ENCODE data around the gene RASGEF1C.

RASGEF1C gene

DNA sequence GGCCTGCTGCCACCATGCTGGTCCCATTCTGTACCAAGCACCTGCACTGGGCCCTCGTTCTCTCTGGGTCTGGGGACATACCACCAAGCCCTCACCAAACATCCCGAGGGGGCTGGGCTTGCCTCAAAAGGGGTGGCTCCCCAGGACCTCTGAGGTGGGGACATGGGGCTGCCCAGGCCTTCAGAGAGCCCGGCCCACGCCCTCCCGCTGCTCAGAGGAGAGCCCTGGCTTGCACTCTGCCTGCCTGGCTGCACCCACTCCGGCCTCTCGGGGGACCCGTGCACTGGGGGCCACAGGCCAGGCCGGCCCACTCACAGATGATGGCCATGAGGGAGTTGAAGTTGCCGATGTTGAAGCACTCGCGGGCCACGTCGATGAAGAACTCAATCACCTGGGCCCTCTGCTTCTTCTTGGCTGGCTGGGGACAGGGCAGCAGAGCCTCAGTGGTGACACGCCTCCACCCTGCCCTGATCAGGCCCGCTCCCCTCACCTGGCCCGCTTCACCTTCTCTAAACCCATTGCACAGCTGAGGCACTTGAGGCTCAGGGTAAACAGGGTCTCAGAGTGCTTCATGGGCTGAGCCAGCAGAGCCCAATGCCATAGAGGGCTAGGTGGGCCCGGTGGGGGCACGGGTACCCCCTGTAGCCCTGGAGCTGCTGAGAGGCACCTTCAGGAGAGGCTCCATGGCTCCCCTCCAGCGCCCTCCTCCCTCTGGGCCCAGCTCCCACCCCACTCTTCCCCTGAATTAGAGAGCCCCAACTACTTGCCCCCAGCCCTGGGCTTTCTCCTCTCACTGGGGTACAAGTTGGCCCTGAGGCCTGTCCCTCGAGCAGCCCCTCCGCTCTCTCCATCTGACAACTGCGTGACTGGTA lies 89.7 kb downstream of the RASGEF1C start:
- no peak for DNase-seq (ENCODE audit: low read depth in 2 of 2)

DNA sequence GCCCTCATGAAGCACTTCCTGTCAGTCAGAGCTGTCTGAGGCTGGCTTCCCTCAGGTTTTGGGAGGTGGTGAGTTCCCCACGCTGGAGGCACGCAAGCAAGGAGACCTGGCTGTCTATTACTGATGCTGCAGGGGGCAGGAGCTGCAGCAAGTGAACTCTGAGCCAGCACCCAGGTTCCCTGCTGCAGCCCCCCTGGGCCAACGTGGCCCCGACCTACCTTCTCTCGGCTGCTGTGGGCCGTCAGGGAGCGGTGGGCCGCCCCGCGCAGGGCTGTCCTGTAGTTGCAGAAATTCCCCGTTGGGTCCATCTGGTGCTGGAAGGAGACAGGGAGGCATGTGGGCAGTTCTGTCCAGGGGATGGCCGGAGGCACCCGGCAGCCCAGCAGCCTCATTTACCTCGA lies 90.6 kb downstream of the RASGEF1C start:
- DNase-seq (ENCODE audit: low read depth in 2 of 2) = no peak

DNA sequence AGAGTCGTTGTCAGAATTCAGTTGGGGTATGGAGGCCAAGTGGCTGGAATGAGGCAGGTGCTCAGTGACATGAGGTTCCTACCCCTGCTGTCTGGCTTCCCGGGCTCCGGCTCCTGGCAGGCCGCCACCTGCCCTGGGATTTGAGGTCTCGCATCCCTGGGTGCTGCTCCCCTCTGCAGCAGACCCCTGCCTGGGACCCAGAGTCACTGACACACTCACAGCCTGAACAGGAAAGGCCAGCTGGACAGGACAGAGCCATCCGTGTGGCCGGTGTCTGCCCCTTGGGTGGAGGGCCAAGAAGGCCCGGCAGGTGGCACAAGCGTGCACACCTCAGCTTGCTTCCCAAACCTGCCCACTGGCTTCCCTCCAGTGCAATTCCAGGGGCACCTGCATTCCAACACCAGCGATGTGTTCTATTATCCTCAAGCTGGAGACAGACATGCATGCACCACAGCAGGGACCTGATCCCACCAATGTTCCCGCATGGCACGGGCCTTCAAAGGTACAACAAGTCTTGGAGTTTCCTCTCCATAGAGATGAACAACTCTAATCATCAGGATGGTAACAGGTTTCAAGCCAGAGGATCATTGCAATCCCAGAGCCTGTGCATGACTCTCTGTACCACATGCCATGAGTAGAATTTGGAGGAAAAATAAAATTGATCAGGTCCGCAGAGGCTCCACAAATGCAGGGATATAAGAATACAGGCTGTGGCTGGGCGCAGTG lies 91.8 kb downstream of the RASGEF1C start:
- no peak for DNase-seq (ENCODE audit: low read depth in 2 of 2)

DNA sequence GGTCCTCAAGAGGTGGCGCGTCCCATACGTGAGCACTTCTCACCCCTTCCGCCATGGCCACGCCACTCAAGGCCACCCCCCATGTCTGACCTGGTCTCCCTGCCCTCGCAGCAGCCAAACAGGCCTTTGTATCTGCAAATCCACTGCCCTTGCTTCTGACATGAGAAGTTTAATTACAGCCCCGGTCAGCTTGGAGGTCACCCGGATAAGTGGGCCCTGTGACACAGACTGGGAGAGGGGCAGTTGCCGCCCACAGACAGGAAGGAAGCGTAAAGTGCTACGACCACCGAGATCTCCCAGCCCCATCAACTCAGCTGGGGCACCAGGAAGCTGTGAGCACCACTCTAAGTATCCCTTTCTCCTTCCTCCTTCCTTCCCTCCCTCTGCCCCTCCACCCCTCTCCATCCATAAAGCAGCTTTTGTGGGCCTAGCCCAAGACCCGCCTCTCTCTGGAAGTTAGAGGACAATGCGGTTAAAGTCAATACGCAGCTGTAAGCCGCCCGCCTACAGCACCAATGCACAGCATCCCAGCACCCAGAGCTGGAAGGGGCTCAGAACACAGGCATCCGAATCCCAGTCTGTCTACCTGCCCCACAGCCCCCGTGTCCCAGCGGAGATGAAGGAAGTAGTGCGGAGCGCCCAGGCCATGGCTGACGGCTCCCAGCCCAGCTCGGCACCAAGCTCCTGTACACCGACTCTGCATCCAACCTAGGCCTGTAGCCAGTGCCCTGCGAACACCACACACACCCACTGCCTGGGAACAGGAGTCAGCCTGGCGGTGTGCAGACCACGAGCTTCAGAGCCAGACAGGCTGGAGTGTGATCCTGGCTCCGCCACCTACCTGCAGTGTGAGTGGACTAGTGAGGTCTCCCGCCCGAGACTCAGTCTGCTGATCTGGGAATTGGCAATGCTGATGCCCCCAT lies 92.7 kb downstream of the RASGEF1C start:
- no peak for DNase-seq (ENCODE audit: low read depth in 2 of 2)

DNA sequence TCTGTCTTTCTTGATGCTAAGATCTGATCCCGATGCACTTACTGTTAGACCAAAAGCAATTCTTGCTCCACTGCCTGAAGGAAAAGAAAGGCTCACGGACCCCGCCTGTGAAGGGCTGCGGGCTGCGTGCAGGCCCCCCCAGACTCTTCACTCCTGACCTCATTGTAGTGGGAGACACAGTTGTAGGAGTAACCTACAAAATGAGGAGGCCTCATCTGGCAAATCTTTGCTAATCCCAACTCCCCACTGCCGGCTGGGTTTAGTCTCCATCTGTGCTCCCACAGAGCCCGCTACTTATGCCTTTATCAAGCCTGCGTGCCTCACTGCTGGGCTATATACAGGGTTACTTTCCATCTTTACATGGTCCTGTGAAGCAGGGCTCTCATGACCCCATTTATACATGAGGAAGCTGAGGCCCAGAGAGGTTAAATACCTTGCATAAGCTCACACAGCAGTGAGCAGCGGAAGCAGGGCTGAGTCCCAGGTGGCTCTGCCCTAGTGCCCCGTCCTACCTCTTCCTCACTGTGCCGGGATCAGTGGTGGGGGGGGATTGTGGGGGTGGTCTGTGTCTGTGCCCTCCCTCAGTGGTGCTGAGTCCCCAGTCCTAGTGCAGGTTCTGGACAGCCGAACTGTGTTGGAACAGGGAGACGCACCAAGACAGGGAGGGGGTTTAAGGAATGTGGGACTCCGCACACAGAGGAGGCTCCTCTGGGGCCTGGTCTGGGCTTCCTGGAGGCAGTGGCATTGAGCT lies 93.5 kb downstream of the RASGEF1C start:
- no peak for DNase-seq (ENCODE audit: low read depth in 2 of 2)

DNA sequence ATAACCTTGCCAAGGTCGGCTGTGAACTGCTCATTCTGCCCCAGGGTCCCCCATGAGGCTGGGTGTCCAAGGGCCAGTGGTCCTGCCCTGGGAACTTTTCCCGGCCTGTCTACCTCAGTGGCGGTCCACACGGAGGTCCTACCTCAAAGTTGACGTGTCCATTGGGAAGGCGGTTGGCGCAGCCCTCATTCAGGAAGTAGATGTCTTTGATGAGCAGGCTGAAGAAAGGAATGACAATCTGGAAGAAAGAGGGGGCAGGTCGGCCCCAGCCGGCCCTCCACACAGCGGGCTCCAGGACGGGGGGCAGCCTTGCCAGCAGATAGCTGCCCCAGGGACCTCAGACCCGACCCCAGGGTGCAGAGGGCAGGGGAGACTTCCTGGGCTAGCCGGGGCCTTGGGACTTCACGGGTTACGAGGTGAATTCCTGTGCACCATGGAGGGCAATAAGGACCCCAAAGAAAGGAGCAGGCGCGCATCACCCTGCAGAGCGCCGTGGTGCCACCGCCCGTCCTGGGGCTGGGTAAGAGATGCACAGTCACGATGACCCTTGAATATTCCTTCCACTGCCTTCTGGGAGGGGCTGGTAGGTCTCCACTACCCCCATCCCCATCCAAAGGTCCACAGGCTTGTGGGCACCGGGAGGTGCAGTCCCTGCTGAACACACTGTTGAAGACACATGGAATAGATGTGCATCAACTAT lies 94.6 kb downstream of the RASGEF1C start:
- DNase-seq (ENCODE audit: low read depth in 2 of 2) = no peak

DNA sequence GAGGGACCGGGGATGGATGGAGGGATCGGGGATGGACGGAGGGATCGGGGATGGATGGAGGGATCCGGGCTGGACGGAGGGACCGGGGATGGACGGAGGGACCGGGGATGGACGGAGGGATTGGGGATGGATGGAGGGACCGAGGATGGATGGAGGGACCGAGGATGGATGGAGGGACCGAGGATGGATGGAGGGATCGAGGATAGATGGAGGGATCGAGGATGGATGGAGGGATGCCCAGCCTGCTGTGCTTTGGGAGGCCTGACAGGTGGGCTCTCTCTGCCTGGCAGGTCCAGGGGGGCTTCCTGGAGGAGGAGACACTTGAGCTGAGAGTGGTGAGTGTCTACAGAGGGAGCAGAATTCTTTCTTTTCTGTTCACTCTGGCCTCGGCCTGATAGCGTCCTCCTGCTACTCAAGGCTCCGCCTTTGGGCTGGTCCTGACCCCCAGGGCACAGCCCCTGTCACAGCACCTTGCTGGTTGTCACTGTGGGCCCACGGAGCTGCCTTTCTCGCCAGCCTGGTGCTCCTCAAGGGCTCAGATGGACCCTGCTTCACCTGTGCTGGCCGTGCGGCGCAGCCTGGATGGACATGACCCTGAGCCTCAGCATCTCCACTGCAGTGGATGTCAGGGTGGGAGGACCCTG lies 95.2 kb downstream of the RASGEF1C start:
- no peak for DNase-seq (ENCODE audit: low read depth in 2 of 2)

DNA sequence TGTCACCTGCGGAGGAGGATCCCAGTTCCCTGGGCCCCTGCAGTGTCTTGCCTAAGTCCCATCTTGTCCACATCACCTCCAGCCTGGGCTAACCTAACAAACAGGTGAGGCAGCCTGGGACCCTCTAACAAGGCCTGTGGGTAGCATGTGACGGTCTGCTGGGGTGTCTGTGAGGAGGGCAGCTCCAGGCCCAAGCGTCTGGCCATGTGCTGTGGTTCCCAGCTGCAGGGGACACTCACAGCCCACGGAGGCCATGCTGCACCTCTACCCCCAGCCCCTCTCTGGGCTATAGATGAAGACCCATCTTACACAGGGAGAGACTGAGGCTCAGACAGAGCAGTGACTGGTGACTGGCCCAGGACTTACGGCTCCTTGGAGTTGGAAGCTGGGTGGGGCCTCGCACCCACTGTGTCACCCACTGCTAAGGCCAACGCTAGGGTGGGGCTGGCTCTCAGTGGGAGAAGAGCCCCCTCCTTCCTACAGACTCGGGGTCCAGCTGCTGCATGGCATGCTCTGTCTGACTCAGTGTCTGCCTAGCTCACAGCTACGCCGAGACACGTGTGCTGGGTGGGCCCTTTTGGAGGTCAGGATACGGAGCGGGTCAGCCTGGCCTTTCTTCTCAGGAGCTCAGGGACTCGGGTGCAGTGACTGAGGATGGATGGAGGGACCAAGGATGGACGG lies 96.7 kb downstream of the RASGEF1C start:
- DNase-seq (ENCODE audit: low read depth in 2 of 2) = no peak

DNA sequence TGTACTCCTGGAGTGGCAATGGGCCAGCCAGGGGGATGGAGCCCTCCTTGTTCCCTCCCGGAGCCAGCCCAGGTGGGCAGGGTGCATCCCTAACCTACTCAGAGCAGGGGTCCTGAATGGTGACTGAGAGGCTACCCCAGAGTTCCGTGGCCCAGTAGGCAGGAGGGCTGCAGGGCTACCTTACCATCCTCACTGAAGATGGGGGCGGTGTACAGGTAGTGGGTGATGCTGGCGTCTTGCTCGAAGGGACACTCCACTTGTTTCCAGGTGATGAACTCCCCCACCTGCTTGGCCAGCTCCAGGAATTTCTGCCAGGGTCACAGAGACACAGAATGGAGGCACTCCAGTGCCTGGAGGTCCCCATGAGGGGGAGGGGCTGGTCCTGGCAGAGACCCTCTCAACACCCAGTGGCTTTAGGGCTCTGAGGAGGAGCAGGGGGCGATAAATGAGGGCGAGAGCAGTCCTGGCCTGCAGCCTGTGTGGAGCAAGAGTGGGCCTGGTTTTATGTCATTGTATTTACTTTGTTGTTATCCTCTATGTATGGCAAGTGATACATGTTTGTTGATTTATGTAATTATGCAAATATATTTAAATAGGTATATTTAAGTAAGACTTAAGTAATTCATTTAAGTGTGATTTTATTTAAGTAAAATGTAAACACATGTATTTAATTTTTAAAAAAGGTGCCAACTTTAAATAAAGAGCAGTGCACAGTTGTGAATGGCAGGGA lies 97.6 kb downstream of the RASGEF1C start:
- DNase-seq (ENCODE audit: low read depth in 2 of 2) = no peak

DNA sequence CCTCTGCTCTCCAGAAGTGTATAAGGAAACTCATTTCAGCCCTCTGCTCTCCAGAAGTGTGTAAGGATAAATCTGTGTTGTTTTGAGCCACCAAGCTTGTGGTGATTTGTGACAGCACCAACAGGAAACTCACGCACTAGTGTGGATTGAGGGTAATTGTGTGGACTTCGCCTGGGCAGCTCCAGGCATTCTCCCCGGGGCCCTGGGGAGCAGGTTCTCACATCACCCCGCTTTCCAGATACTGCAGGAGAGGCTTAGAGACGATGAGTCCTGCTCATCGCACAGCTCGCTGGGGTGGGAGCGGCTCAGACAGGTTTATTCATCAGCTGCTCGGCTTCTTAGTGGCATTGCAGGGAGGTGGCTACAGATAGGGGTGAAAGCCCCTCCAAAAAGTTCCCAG lies 99.1 kb downstream of the RASGEF1C start:
- no peak for DNase-seq (ENCODE audit: low read depth in 2 of 2)

DNA sequence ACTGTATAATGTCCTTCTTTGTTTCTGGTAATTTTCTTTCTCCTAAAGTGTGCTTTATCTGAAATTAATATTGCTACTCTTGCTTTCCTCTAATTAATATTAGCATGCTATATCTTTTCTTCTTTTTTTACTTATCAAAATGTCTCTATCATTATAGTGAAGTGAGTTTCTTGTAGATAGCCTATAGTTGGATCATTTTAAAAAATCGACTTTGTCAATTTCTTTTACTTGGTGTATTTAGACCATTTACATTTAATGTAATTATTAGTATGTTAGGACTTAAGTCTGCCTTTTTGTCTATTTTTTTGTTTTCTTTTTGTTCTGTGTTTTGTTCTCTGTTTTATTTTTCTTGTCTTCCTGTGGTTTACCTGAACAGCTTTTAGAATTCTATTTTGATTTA lies 102.0 kb downstream of the RASGEF1C start:
- DNase-seq (ENCODE audit: low read depth in 2 of 2) = no peak

DNA sequence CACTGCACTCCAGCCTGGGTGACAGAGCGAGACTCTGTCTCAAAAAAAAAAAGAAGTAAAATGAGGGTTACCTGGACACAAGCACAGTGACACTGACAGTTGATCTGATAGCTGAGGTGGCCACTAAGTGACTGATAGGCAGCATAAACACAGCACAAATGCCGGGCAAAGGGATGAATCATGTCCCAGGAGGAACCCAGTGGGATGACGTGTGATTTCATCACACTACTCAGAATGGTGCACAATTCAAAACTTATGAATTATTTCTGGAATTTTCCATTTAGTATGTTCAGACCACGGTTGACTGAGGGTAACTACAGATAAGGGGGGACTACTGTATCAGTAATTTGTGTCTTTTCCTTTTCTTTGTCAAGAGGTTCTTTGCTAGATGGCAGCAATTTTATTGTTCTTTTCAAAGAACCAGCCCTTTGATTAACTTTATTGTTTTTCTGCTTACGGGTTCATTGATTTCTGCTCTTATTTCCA lies 103.1 kb downstream of the RASGEF1C start:
- DNase-seq (ENCODE audit: low read depth in 2 of 2) = no peak

DNA sequence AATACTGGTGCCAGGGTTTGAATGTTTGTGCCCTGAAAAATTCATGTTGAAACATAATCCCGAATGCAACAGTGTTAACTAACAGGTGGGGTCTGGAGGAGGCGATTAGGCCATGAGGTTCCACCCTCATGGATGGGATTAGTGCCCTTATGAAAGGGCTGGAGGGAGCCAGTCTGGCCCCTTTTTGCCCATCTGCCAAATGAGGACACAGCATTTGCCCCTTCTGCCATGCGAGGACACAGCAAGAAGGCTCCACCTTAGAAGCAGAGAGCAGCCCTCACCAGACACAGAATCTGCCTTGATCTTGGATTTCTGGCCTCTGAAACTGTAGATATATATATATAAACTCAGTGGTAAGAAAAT lies 104.9 kb downstream of the RASGEF1C start:
- no peak for DNase-seq (ENCODE audit: low read depth in 2 of 2)

DNA sequence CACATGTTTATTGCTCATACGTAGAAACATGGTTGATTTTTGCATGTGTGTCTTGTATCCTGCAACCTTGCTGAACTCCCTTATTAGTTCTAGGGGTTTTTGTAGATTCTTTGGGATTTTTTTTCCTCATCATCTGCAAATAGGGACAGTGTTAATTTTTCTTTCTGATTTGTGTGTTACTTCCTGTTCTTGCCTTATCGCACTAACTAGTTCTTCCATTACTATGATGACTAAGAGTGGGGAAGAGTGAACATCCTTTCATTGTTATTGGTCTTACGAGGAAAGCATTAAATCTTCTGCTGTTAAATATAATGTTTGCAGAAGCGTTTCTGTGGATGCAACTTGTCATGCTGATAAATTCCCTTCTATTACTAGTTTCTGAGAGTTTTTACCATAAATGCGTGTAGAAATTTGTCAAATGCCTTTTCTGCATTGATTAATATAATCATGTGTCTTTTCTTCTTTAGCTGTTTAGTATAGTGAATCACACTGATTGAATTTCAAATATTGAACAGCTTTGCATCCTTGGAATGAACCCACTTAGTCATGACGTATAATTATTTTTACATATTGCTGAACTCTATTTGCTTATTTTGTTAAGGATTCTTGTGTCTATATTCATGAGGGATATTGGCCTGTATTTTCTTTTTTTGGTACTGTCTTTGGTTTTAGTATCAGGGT lies 105.4 kb downstream of the RASGEF1C start:
- no peak for DNase-seq (ENCODE audit: low read depth in 2 of 2)

DNA sequence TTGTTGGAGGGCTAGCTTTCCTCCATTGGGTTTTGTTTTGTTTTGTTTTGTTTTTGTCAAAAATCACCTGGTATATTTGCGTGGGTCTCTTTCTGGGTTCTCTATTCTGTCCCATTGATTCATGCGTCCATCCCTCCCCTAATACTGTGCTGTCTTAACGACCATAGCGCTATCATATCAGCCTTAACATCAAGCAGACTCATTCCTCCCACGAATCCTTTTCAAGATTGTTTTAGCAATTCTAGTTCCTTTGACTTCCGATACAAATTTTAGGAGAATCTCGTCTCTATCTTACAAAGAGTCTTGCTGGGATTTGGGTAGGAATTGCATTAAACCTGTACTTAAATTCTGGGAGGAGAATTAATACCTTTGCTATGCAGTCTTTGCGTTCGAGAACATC lies 106.4 kb downstream of the RASGEF1C start:
- no peak for DNase-seq (ENCODE audit: low read depth in 2 of 2)

DNA sequence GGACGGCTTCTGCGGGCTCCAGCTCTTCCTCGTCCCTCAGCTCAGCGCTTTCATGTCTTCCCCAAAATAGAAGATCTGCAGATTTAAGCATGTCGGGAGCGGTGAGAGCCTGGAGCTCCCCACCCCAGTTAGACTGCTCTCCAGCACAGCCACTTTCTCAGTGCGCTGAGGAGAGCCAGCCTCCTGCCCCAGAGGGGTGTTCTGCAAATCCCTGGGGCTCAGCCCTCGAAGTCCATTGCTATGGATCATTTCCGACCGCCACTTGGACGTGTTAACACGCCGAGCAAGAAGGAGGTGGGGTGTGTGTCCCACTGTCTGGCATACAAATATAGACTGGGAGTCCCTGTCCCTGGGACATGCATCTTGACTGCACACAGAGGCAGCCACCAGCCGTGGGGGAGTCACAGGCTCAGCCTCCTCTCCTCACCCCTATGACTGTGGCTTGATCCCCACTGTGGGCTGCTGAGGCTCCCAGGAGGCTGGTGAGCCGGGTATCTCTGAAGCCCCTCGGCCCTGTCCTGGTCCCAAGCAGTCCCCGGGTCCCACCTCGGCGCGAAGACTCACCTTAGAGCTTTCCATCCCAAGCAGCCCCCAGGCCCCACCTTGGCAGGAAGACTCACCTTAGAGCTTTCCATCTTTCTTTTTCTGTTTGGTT lies 107.4 kb downstream of the RASGEF1C start:
- DNase-seq (ENCODE audit: low read depth in 2 of 2) = no peak

DNA sequence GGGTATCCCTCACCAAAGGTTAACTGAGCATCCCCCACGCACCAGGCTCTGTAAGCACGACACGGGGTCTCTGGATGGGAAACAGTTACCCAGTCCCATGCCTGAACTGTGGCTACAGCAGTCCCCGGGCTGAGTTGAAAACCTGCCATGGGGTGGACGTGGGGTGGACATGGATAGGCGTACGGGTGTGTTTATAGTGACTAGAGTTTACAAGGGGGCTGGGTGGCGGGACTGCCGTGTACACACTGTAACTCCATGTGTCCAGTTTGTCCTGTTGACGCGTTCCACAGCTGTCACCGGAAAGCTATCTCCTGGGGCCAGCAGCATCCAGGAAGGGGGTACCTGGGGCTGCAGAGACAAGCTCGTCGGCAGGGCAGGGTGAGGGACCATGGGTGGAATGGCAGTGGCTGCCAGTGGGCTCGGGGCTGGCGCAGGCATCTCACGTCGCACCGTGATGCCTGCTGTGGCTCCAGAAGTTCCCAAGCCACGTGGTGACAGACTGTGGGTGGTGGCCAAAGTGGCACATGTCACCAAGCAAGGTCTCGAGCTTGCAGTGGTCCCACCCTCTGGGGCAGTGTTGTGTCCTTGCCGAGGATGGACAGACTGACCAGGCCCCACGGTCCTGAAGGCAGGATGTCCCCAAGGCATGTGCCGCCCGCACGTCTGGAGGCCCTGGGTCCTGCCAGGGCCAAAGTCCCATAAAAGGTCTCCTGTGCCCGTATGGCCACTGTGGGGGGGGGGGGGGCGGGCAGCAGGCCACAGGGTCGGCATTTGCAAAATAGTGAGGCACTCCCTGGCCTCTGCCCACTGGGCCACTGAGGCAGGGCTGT lies 108.2 kb downstream of the RASGEF1C start:
- DNase-seq (ENCODE audit: low read depth in 2 of 2) = no peak

Data from activated CD8-positive, alpha-beta memory T cell treated with anti-CD3 and anti-CD28 coated beads for 4 hours (primary cell).